HS-5 (cell line): ENCODE results near the gene TREM1.
"Not testable (repeated sequence)": the region's sequence is repeated elsewhere in the genome, so short reads cannot be mapped to it uniquely, and the experiment has no call there.

Source experiments
- DNase-seq: peaks from one replicate; pipeline ENCODE4 v3.0.0-alpha.2; 2012; ENCODE audit warnings: low read depth

Gene TREM1

DNA sequence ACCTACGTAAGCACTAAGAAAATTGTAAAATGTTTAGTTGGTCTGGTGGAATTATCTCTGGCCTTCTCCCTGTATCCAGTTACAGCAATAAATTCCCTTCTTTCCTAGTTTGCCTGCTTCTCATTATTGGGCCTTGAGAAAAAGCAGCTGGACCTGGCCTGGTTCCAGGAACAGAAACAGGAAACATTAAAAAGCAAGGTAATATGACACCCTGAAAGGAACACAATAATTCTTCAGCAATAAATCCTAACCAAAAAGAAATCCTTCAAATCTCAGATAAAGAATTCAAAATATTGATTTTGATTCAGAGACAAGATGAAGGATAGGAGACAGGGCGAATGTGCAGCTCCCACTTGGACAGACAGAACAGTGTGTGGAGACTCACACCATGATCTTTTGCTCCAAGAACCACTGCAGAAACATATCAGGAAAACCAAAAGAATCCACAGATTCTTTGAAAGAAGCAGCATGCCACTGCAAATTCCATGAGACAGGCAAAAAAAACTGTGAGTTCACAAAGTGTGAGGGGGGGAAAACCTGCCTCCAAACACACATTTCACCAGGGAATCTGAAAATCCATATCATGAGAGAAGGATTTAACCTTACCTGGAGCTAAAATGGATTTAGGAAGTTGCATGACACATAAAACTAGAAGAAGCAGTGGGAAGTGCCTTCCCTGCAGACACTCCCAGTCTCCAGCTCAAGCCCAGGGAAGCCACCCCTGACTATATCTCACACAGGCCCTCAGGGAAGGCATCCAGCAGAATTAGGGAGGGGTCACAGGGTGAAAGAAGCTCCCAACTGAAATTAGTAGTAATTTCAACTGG is 28.9 kb downstream of the TREM1 start:
- DNase-seq = no peak

GRCh38 chr6:41256383-41256782 is 30.1 kb downstream of the TREM1 start:
- no peak for DNase-seq

- DNase-seq = no peak
These were observed 30.7 kb downstream of the TREM1 start for GRCh38 chr6:41255638-41256246.

DNA sequence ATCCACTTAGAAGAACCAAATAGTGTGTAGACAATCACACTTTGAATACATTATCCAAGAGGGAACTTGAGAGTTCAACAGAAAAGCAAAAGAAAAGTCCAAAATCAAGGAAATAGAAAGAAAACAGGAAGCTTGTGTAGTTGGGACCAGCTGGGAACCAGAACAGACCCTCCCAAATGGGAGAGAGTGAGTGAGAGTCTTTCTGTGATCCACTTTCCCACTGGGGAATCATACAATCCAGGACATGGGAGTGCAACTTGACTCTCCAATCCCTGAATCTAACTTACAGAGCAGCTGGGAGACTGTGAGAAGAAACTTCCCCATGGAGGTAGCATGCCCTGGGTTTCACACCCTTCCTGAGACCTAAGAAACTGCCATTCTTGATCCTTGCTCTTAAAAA is 31.4 kb downstream of the TREM1 start:
- no peak for DNase-seq

GRCh38 chr6:41252401-41253169 is 33.9 kb downstream of the TREM1 start:
- DNase-seq = no peak

- DNase-seq = no peak
These were observed 38.4 kb downstream of the TREM1 start for GRCh38 chr6:41247882-41248705.

- DNase-seq = no peak
These were observed 39.1 kb downstream of the TREM1 start for GRCh38 chr6:41247288-41247865.

- DNase-seq = not testable (repeated sequence)
These were observed 40.0 kb downstream of the TREM1 start for GRCh38 chr6:41246529-41246928.

DNA sequence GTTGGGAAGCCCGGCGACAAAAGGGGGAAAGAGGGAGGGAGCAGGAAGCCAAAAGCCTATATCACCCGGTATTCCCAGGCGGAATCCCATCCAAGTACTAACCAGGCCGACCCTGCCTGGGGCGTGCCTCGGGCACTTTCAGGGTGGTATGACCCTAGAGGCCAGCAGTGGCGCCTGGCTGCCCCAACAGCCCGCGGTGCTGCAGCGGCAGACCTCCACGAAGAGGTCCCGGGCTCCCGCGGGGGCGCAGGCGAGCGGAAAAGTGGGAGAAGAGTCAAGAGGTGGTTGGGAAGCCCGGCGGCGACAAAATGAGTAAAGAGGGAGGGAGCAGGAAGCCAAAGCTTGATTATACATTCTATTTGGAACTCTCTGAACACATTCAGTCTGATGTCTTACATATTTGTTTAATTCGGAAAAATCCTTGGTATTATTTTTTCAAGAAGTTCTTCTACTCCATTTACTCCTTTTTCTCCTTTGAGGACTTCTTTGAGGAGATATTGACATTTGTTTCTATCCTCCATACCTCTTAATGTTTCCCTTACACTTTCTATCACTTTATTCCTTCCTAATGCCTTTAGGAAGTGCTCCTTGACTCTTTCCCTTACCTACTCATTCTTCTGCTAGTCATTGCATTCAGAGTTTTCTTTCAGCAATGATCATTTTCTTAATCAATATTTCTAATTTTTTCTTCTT is 46.9 kb downstream of the TREM1 start:
- DNase-seq = no peak

- DNase-seq = no peak
These were observed 49.4 kb downstream of the TREM1 start for GRCh38 chr6:41237128-41237527.

DNA sequence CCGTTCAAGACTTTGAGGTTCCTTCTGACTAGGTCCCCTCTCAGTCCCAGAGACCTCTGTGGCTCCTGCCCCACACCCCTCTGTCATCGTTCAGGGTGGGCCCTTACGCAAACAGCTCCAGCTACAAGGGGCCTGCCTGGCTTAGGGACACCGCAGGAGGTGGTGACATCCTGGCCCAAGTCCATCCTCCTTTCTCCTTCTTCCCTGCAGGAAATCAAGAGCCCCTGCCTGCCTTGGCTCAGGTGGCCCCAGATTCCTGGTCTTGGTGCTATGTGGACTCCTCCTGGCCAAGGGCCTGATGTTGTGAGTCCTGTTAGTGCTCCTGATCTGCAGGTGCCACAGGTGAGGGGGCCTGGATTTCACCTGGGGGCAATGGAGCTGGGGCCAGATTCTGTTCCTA is 50.2 kb downstream of the TREM1 start:
- no peak for DNase-seq

DNA sequence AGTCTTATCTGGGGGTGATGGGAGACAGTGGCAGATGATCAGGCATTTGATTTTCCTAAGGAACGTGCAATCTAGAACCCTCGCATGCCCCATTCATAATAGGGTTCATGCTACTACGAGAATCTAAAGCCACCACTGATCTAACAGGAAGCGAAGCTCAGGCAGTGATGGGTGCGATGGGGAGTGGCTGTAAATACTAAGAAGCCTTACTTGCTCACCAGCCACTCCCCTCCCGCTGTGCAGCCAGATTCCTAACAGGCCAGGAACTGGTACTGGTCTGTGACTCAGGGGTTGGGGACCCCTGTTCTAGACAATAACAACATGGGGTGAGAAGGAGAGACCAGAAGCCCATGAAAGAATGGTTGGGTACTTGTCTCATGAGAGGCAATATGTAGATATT is 53.8 kb downstream of the TREM1 start:
- DNase-seq = no peak

- DNase-seq = no peak
These were observed 55.2 kb downstream of the TREM1 start for GRCh38 chr6:41231246-41231645.

GRCh38 chr6:41229721-41230120 is 56.8 kb downstream of the TREM1 start:
- DNase-seq = no peak

DNA sequence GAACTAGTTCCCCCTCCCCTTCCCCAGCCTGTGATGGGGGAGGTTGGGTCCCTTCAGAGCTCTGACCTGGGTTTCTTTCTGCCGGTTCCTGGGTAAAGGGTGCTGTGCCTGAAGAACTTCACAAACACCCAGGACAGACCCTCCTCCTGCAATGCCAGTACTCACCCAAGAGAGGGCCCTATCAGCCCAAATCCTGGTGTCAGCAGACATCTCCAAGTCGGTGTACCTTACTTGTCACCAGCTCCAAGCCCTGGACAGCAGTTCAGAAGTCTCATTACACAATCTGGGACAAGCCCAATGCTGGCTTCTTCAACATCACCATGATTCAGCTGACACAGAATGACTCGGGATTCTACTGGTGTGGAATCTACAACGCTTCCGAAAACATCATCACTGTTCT is 57.9 kb downstream of the TREM1 start:
- no peak for DNase-seq

DNA sequence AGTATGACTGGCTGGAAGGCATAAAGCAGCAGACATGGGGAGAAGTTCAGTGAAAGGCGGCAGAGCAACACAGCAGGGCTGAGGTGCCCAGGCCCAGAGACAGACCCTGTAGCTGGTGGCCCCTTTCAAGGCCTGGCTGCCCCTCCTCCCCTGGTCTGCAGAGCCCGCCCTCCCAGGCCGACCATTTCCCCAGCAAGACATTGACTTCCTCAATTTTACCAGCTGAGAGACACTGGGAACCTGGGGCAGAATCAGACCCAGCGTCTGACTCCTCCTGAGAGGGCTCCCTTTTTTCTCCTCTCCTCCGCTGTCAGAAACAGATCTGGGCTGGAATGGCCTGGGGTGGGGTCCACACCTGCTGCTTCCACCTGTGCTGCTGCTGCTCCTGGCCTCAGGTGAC is 58.4 kb downstream of the TREM1 start, which contains the start of gene TREML4:
TREML4 (plus strand) TSS at position 254 of the 400 bp plus-strand sequence; CDS start at position 333, 79 bp downstream.
- no peak for DNase-seq

GRCh38 chr6:41226752-41227151 is 59.7 kb downstream of the TREM1 start:
- no peak for DNase-seq

DNA sequence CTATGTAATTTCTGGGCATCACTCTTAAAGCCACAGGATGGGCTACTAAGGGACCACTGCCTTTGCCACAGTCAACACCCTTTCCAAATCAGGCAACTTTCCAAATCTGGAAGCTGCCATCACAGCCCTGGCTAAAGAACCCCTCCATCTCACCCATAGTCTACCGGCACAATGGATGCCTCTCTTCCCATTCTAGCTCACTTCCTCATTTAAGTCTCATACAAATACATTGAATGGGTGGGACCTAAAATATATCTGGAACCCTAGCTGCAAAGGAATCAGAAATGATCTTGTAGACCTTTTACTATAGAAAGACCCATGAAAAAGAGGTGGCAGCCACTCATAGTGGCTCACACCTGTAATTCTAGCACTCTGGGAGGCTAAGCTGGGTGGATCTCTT is 61.7 kb downstream of the TREM1 start:
- DNase-seq = no peak
